AG09309 (cell line): Measurements from ENCODE around the gene PCBP4.

Source experiments
- DNase-seq: peaks from one replicate; pipeline ENCODE4 v3.0.0-alpha.2; 2010; ENCODE audit warnings: low read depth
- H3K4me3 ChIP-seq: 2 replicates; pipeline ENCODE4 v1.5.1; 2011; ENCODE audit warnings: mild to moderate bottlenecking, low read depth, low read length, moderate library complexity; ENCODE audit not compliant: control insufficient read depth
- TF ChIP-seq, protein P1 (sequence below): IDR thresholded peaks from 2 replicates; pipeline ENCODE4 v1.5.1; 2011; ENCODE audit warnings: mild to moderate bottlenecking, low read depth, low read length, inconsistent platforms; ENCODE audit not compliant: insufficient read depth, control insufficient read depth; ENCODE audit errors: missing control alignments

The PCBP4 gene

DNA sequence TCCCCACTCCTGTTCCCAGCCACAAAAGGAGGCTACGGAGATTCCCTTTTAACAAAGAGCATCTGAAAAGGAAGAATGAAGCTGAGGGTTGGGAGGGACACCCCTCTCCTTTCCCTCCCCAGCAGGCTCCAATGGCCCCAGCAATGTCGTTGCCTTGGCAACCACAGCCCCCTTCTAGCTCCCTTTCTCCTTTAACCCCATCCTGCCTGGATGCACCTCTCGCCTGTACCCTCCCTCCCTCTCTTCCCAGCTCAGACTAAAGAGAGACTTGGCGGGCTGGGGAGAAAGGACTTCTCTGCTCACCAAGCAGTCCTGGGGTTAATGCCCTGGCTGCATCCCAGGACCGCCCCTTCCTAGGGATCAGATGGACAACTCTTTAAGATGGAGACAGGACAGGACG lies 35.5 kb upstream of the PCBP4 start:
- TF ChIP-seq, protein P1, sequence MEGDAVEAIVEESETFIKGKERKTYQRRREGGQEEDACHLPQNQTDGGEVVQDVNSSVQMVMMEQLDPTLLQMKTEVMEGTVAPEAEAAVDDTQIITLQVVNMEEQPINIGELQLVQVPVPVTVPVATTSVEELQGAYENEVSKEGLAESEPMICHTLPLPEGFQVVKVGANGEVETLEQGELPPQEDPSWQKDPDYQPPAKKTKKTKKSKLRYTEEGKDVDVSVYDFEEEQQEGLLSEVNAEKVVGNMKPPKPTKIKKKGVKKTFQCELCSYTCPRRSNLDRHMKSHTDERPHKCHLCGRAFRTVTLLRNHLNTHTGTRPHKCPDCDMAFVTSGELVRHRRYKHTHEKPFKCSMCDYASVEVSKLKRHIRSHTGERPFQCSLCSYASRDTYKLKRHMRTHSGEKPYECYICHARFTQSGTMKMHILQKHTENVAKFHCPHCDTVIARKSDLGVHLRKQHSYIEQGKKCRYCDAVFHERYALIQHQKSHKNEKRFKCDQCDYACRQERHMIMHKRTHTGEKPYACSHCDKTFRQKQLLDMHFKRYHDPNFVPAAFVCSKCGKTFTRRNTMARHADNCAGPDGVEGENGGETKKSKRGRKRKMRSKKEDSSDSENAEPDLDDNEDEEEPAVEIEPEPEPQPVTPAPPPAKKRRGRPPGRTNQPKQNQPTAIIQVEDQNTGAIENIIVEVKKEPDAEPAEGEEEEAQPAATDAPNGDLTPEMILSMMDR = no peak
- no peak for DNase-seq
- no peak overlapping the region for H3K4me3 ChIP-seq

DNA sequence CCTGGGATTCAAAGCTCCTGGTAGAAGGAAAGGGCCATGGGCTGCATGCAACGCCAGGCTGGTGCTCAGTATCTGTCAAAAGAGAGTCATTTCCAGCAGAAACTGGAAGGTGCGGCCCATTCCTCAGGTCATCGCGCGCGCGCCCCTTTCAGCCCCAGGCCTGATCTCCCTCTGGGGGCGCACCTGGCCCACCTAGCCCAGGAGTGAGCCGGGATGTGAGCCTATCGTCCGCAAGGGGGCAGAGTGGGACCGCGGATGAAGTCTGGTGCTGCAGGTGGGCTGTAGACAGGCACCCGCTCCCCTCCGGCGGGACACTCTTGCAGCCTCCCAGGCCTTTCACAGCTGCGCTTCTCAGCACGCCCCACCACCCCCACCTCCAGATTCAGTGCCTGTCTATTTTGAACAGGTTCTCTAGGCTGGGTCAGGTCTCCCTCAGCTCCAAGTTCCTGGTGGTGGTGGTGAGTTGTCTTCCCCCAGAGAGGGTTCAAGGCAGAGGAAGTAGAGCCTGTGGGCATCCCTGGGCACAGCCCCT lies 34.3 kb upstream of the PCBP4 start:
- no peak for DNase-seq
- TF ChIP-seq, protein P1 = peak; percentile 98
- no peak overlapping the region for H3K4me3 ChIP-seq

DNA sequence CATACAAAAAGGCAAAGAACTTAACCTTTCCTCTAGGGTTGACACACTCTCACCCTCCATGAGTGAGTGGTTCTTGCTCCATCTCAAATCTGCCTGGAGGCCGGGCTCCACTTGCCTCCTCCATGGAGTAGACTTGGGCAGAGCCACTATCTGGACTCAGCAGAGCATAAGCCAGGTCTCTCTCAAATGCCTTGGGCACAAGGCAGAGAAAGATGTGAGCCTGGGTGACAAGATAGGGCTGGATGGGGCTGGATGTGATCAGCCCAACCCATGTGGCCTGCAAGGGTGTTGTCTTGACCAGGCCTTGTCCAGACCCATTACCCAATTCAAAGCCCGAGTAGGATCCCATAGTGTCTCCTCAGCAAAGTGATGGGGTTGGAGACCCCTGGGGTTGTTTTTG lies 32.6 kb upstream of the PCBP4 start:
- TF ChIP-seq, protein P1 = no peak
- no peak overlapping the region for H3K4me3 ChIP-seq
- DNase-seq = no peak

DNA sequence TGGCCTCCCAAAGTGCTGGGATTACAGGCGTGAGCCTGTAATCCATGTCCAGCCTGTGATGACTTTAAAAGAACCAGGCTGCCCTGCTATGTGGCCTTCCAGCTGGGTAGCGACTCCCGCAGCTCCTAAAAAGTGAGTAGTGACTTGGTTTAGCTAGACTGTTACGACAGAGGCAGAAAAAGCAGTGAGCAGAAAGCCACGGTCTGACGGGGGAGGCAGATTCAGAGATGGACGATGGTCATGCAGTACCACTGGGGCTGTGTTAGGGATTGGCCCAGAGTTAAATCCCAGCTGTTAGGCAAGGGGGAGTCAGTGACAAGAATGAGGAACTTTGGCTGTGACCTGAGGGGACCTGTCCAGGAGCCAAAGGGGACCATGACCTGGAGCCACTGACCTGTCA lies 31.5 kb upstream of the PCBP4 start:
- no peak for DNase-seq
- H3K4me3 ChIP-seq = no peak overlapping the region
- TF ChIP-seq, protein P1 = no peak

DNA sequence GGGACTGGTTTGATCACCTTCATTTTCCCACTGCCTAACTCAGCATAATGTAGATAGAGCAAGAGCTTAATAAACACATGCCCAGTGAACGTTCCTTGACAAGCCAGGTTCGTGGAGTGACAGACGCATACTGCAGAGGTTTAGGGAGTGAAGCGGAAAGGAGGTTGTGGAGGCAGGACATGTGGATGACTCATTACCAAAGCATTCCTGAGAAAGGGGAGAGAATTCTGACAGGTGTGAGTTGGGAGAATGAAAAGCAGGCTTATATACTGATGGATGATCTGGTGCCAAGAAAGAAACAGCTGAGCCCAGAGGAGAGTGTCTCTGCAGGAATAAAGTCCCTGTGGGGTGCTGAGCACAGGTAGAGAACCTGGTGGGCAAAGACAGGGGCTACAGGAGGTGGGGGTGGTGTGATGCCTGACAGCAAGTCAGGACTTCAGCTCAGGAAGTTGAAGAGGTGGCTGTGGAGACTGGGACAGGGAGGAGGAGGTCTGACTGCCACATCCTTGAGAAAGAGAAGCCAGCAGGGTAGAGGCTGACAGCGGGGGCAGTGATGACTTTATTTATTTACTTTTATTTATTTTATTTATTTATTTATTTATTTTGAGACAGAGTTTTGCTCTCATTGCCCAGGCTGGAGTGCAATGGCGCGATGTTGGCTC lies 30.8 kb upstream of the PCBP4 start:
- no peak overlapping the region for H3K4me3 ChIP-seq
- DNase-seq = no peak
- TF ChIP-seq, protein P1 = no peak

DNA sequence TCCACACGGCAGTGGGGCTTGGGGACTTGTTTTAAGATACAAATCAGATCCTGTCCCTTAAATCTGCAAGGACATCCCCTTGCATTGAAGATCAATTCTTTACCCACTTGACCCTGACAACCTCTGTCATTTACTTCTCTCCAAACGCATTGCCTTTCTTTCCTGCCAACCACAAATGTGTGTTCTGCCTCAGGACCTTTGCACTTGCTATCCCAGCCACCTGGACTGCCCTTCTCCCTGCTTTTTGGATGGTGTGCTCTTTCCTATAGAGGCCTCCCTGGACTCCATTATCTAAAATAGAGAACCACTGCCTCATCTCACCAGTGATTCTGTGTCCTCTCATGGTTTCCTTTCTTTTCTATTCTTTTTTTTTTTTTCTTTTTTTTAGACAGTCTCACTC lies 29.9 kb upstream of the PCBP4 start:
- no peak overlapping the region for H3K4me3 ChIP-seq
- no peak for DNase-seq
- TF ChIP-seq, protein P1 = no peak
